IMR-90 (cell line): ENCODE data around the gene CRISPLD2. TPM values are rescaled to one million over a fixed set of nuclear protein-coding genes. Genes with fewer than 3 reads are reported as not detected.

ENCODE experiments used
- ATAC-seq: fragments of 200-7000 bp; cut with Tn5 transposase; 2 replicates; pipeline ENCODE4 v1.9.1; 2020; ENCODE audit warnings: low read depth, mild to moderate bottlenecking, moderate library complexity
- BruUV-seq: library from RNA; stranded (reverse); fragments of 400-500 nt; replicated peaks from 2 replicates; lab custom pipeline; 2021; lab: Mats Ljungman, UMichigan
- CTCF ChIA-PET: fragments of 300-600 bp; formaldehyde crosslinking; extraction: SDS; loops from one replicate; lab custom pipeline; 2021; ENCODE audit warnings: antibody characterized with exemption; lab: Yijun Ruan, JAX
- POLR2A ChIA-PET: fragments of 300-600 bp; sonication (Branson Sonifier 250); formaldehyde crosslinking; loops from one replicate; lab custom pipeline; 2022; ENCODE audit warnings: antibody characterized with exemption; ENCODE audit not compliant: unreplicated experiment; lab: Charles Lee
- DNase-seq: peaks from one replicate; pipeline ENCODE4 v3.0.0; 2013
- H2AFZ ChIP-seq: replicated peaks from 2 replicates; pipeline ENCODE3; 2013; ENCODE audit warnings: low read length, mild to moderate bottlenecking; ENCODE audit not compliant: poor library complexity
- H2AK5ac ChIP-seq: 2 replicates; pipeline ENCODE4 v1.6.1; 2013; ENCODE audit warnings: low read depth, low read length, inconsistent platforms
- H2AK9ac ChIP-seq: replicated peaks from 2 replicates; pipeline ENCODE3; 2013; ENCODE audit warnings: mild to moderate bottlenecking, low read depth, low read length, moderate library complexity; ENCODE audit not compliant: poor library complexity
- H2BK120ac ChIP-seq: 2 replicates; pipeline ENCODE4 v1.6.1; 2013; ENCODE audit warnings: low read depth, low read length, inconsistent platforms
- H2BK15ac ChIP-seq: 3 replicates; pipeline ENCODE4 v1.6.1; 2013; ENCODE audit warnings: low read depth, low read length, inconsistent platforms
- H2BK20ac ChIP-seq: 2 replicates; pipeline ENCODE4 v1.6.1; 2013; ENCODE audit warnings: low read depth, mild to moderate bottlenecking, inconsistent platforms, low read length, moderate library complexity
- H2BK5ac ChIP-seq: 2 replicates; pipeline ENCODE4 v1.6.1; 2013; ENCODE audit warnings: mild to moderate bottlenecking, low read depth, low read length, inconsistent platforms; ENCODE audit not compliant: poor library complexity, severe bottlenecking
- H3K14ac ChIP-seq: replicated peaks from 2 replicates; pipeline ENCODE4 v1.6.1; 2013; ENCODE audit warnings: low read depth, low read length, inconsistent platforms
- H3K18ac ChIP-seq: 2 replicates; pipeline ENCODE4 v1.6.1; 2013; ENCODE audit warnings: low read depth, low read length, control low read depth
- H3K23ac ChIP-seq: 2 replicates; pipeline ENCODE4 v1.6.1; 2013; ENCODE audit warnings: low read depth, low read length, inconsistent platforms
- H3K27ac ChIP-seq: 2 replicates; pipeline ENCODE4 v1.5.1; 2013; ENCODE audit warnings: mild to moderate bottlenecking, control low read depth, low read length; ENCODE audit not compliant: insufficient read depth
- H3K27me3 ChIP-seq: 2 replicates; pipeline ENCODE4 v1.6.1; 2013; ENCODE audit warnings: low read length; ENCODE audit not compliant: control insufficient read depth, insufficient read depth
- H3K36me3 ChIP-seq: 2 replicates; pipeline ENCODE4 v1.6.1; 2013; ENCODE audit warnings: low read length, mixed read lengths; ENCODE audit not compliant: control insufficient read depth, insufficient read depth
- H3K4ac ChIP-seq: 2 replicates; pipeline ENCODE4 v1.6.1; 2013; ENCODE audit warnings: low read depth, low read length, inconsistent platforms
- H3K4me1 ChIP-seq: 2 replicates; pipeline ENCODE4 v1.6.1; 2013; ENCODE audit warnings: low read length, mixed read lengths; ENCODE audit not compliant: control insufficient read depth, insufficient read depth
- H3K4me2 ChIP-seq: 2 replicates; pipeline ENCODE4 v1.6.1; 2013; ENCODE audit warnings: low read depth, mild to moderate bottlenecking, control low read depth, low read length, moderate library complexity
- H3K4me3 ChIP-seq: 2 replicates; pipeline ENCODE4 v1.5.1; 2013; ENCODE audit warnings: low read depth, mild to moderate bottlenecking, control low read depth, low read length, moderate library complexity; ENCODE audit not compliant: insufficient read depth
- H3K56ac ChIP-seq: 2 replicates; pipeline ENCODE4 v1.6.1; 2013; ENCODE audit warnings: low read length, inconsistent platforms; ENCODE audit not compliant: insufficient read depth; ENCODE audit errors: extremely low read depth
- H3K79me1 ChIP-seq, 2 experiments: 2 replicates each; pipeline ENCODE4 v1.6.1; 2013; ENCODE audit warnings: low read length in 2 of 2, inconsistent platforms in 1 of 2, low read depth in 1 of 2
- H3K9ac ChIP-seq: 2 replicates; pipeline ENCODE4 v1.6.1; 2013; ENCODE audit warnings: low read depth, low read length, control low read depth
- H3K9me1 ChIP-seq: 2 replicates; pipeline ENCODE4 v1.6.1; 2013; ENCODE audit warnings: low read length, inconsistent platforms; ENCODE audit not compliant: insufficient read depth
- H3K9me3 ChIP-seq: 2 replicates; pipeline ENCODE4 v1.6.1; 2013; ENCODE audit warnings: low read length; ENCODE audit not compliant: control insufficient read depth, insufficient read depth
- H4K20me1 ChIP-seq: 2 replicates; pipeline ENCODE4 v1.6.1; 2013; ENCODE audit warnings: low read length, inconsistent platforms; ENCODE audit not compliant: insufficient read depth
- H4K5ac ChIP-seq: 2 replicates; pipeline ENCODE4 v1.6.1; 2013; ENCODE audit warnings: mild to moderate bottlenecking, low read depth, low read length, control low read depth
- H4K8ac ChIP-seq, 2 experiments: 2 replicates each; pipeline ENCODE4 v1.6.1; 2013; ENCODE audit warnings: low read depth in 2 of 2, low read length in 2 of 2, control low read depth in 1 of 2, inconsistent platforms in 1 of 2
- H4K91ac ChIP-seq: 2 replicates; pipeline ENCODE4 v1.6.1; 2013; ENCODE audit warnings: low read depth, low read length, inconsistent platforms; ENCODE audit not compliant: insufficient read depth
- CEBPB ChIP-seq: IDR thresholded peaks from 2 replicates; pipeline ENCODE4 v1.6.1; 2012; ENCODE audit warnings: low read depth, low read length, improper control_type of control experiment
- POLR2A ChIP-seq: IDR thresholded peaks from 2 replicates; pipeline ENCODE4 v1.6.1; 2012; ENCODE audit warnings: mild to moderate bottlenecking, low read depth, low read length
- RCOR1 ChIP-seq: IDR thresholded peaks from 2 replicates; pipeline ENCODE4 v1.6.1; 2012; ENCODE audit warnings: mild to moderate bottlenecking, low read length, improper control_type of control experiment; ENCODE audit not compliant: insufficient replicate concordance
- RFX5 ChIP-seq: IDR thresholded peaks from 2 replicates; pipeline ENCODE4 v1.8.0; 2012; ENCODE audit warnings: low read depth, mild to moderate bottlenecking, low read length, moderate library complexity
- SMC3 ChIP-seq: fragments of 150-350 bp; IDR thresholded peaks from 2 replicates; pipeline ENCODE4 v1.6.1; 2016; ENCODE audit warnings: low read depth, mild to moderate bottlenecking, antibody characterized with exemption, low read length, moderate library complexity
- WGBS, 2 experiments: methylation state at CpG; one replicate each; pipeline versions ENCODE4 v1.1.5 to v1.1.7; 2013; ENCODE audit warnings: missing lambda C conversion rate in 2 of 2; ENCODE audit not compliant: insufficient read length in 1 of 2; ENCODE audit errors: extremely low coverage in 2 of 2; 5-methylcytosine and 5-hydroxymethylcytosine counted together
- dilution Hi-C: fragments of 300-500 bp; cut with HindIII; formaldehyde crosslinking; loops from one replicate; pipeline ENCODE4 v1.14.3; 2018; ENCODE audit warnings: low sequenced_read_pairs; ENCODE audit not compliant: unreplicated experiment
- in situ Hi-C: fragments of 300-500 bp; cut with MboI; formaldehyde crosslinking; loops from 3 replicates; pipeline ENCODE4 v1.14.3; 2019; ENCODE audit warnings: low sequenced_read_pairs, inconsistent platforms, mixed read lengths
- intact Hi-C: fragments of 100-400 bp; cut with micrococcal nuclease; formaldehyde crosslinking; loops from 2 replicates; pipeline ENCODE4 v1.10.0; 2022
- polyA plus RNA-seq, 3 experiments: library from polyadenylated mRNA; depleted of rRNA; stranded (reverse); fragments of >200 nt; gene quantifications; 2 replicates each; pipeline ENCODE4 v1.2.3, GENCODE V29; 2012; ENCODE audit warnings: low replicate concordance in 1 of 3
- total RNA-seq: library from RNA; depleted of rRNA; stranded (reverse); fragments of >200 nt; gene quantifications from 2 replicates; pipeline ENCODE4 v1.2.3, GENCODE V29; 2012

Gene CRISPLD2
- total and polyA plus RNA-seq, 2 of the 4 experiments (the other 2 are of a cell fraction) = 23.1 to 37.5 TPM

DNA sequence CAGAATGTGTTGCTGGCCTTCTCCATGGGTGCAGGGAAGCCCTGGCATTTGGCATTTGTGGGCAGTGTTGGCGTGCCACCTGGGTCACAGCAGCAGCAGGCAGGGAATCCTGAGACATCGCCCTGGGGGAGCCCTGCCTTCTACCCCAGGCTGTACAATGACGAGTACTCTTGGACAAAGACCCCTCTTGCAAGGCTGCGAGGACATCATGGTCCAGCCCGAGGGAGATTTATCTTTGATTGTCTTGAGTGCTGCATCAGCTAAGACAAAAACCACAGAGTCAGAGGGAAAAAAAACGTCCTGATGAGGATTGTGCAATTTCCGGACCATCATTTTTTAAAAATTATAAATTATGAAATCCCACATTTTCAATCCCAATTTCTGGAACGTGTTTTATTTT lies 3.7 kb downstream of the CRISPLD2 start:
- Histone ChIP-seq H3K14ac (0 out of 2 replicates have a peak overlapping the region, but pooled peaks have one; percentile 1), H3K36me3 (peaks cover 3% of the 10 kb centered on the region; the same call in 1 of the 2 replicates), H3K56ac (no peak overlapping the region), H3K18ac (no peak overlapping the region; the same call in 1 of the 2 replicates), H2BK5ac (no peak overlapping the region), H3K9me1 (peaks cover 22% of the 10 kb centered on the region), H2AK9ac (no peak overlapping the region), H3K79me1 (peaks cover 32 to 75% of the 10 kb centered on the region in 2 experiments; a peak in 3 of 4 replicates), H3K27me3 (no peaks in the 10 kb centered on the region), H3K9ac (no peak overlapping the region), H3K4ac (peak overlapping the region; percentile 19), H3K23ac (peak overlapping the region; percentile 39; the same call in 1 of the 2 replicates), H4K5ac (no peak overlapping the region), H4K91ac (peak overlapping the region; percentile 6; the same call in 1 of the 2 replicates), H2BK15ac (peak overlapping the region; percentile 58; the same call in 2 of the 3 replicates), H3K4me2 (no peak overlapping the region; the same call in 1 of the 2 replicates), H2AFZ (no peak overlapping the region), H2BK120ac (no peak overlapping the region), H3K4me3 (no peak overlapping the region), H4K20me1 (peaks cover 30% of the 10 kb centered on the region), H2BK20ac (no peak overlapping the region), H4K8ac (peak overlapping the region in 1 of 2 experiments; percentile 30; a peak in 1 of 4 replicates), H3K27ac (no peak overlapping the region), H2AK5ac (peak overlapping the region; percentile 78), H3K4me1 (peaks cover 44% of the 10 kb centered on the region), H3K9me3 (no peaks in the 10 kb centered on the region)
- in situ Hi-C loops = no loop called here
- WGBS, 2 experiments = 100% methylated on average over 4 of the region's 8 CpGs; no CpG with 5 or more reads in 1 of the 2 experiments
- TF ChIP-seq RCOR1 = no peak
- no peak for TF ChIP-seq POLR2A
- peak; percentile 86 for TF ChIP-seq CEBPB
- no peak for TF ChIP-seq SMC3
- TF ChIP-seq RFX5 = no peak
- POLR2A ChIA-PET = no interaction called here
- BruUV-seq = no TSS peak
- DNase-seq (no peak), ATAC-seq (no peak)
- CTCF ChIA-PET = no interaction called here
- dilution Hi-C loops = no loop called here
- intact Hi-C loops = loop anchor here (10.0 kb wide), 1 partner anchor 199 kb away; no protein-coding TSS in a partner anchor
